GM12874 (cell line): Measurements from ENCODE around the gene HOXA2.

Source experiments
- TF ChIP-seq, protein P1 (sequence below): IDR thresholded peaks from 2 replicates; pipeline ENCODE4 v1.5.1; 2011; ENCODE audit warnings: low read depth, mild to moderate bottlenecking, control low read depth, low read length, moderate library complexity; ENCODE audit not compliant: insufficient read depth

HOXA2 gene

GRCh38 chr7:27147199-27148030, 44.9 kb upstream of the HOXA2 start, which contains the start of gene HOXA6:
TSS of gene HOXA6 (minus strand) at chr7:27147774. CDS start at chr7:27147749, 25 bp downstream.
- TF ChIP-seq, protein P1, sequence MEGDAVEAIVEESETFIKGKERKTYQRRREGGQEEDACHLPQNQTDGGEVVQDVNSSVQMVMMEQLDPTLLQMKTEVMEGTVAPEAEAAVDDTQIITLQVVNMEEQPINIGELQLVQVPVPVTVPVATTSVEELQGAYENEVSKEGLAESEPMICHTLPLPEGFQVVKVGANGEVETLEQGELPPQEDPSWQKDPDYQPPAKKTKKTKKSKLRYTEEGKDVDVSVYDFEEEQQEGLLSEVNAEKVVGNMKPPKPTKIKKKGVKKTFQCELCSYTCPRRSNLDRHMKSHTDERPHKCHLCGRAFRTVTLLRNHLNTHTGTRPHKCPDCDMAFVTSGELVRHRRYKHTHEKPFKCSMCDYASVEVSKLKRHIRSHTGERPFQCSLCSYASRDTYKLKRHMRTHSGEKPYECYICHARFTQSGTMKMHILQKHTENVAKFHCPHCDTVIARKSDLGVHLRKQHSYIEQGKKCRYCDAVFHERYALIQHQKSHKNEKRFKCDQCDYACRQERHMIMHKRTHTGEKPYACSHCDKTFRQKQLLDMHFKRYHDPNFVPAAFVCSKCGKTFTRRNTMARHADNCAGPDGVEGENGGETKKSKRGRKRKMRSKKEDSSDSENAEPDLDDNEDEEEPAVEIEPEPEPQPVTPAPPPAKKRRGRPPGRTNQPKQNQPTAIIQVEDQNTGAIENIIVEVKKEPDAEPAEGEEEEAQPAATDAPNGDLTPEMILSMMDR = no peak

- TF ChIP-seq, protein P1 = no peak
These were observed 44.2 kb upstream of the HOXA2 start for GRCh38 chr7:27146491-27147198.

- TF ChIP-seq, protein P1 = no peak
These were observed 43.5 kb upstream of the HOXA2 start for GRCh38 chr7:27145914-27146412.

DNA sequence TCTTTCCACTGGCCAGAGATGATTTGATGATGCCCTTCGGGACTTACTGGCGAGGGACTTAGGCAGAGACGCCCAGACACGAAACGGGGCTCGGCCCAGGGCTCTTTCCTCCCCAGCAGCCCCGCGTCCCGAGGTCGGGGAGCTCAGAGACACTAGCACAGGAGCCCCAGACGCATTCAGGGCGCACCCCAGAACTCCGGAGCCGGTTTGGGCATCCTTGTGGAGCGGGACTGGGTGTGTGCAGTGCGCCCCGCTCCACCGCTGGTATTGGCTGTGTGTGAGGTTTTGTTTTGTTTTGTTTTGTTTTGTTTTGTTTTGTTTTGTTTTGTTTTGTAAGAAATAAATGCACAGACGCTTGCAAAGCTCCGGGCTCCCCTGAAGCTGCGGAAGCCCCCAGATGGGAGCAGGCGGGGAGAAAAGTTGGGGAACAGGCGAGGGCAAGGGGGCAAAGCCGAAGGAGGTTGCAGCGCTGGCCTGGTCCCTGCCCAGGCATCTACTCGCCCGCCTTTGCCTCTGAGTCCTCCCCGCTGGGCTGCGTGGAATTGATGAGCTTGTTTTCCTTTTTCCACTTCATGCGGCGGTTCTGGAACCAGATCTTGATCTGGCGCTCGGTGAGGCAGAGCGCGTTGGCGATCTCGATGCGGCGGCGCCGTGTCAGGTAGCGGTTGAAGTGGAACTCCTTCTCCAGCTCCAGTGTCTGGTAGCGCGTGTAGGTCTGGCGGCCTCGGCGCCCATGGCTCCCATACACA, 42.9 kb upstream of the HOXA2 start:
- TF ChIP-seq, protein P1 = no peak

GRCh38 chr7:27144781-27145164, 42.3 kb upstream of the HOXA2 start:
- TF ChIP-seq, protein P1 = no peak

GRCh38 chr7:27143950-27144780, 41.7 kb upstream of the HOXA2 start:
- TF ChIP-seq, protein P1 = no peak
